ENCODE results near the gene CLDN24.
"Not testable (repeated sequence)": the region's sequence is repeated elsewhere in the genome, so short reads cannot be mapped to it uniquely, and the experiment has no call there.

The CLDN24 gene

GRCh38 chr4:183347146-183347545 is 24.9 kb upstream of the CLDN24 start:
- DNase-seq (ENCODE audit: low read depth), result no peak

- DNase-seq (ENCODE audit: low read depth), result no peak
Observed at GRCh38 chr4:183345261-183345660, 23.0 kb upstream of the CLDN24 start.

- DNase-seq (ENCODE audit: low read depth), result no peak
Observed at GRCh38 chr4:183344523-183345255, 22.5 kb upstream of the CLDN24 start.

GRCh38 chr4:183343730-183344129 is 21.5 kb upstream of the CLDN24 start:
- no peak for DNase-seq (ENCODE audit: low read depth)

- no peak for DNase-seq (ENCODE audit: low read depth)
Observed at GRCh38 chr4:183342541-183343533, 20.6 kb upstream of the CLDN24 start.

- no peak for DNase-seq (ENCODE audit: low read depth)
Observed at GRCh38 chr4:183337833-183338232, 15.6 kb upstream of the CLDN24 start.

GRCh38 chr4:183337349-183337748 is 15.1 kb upstream of the CLDN24 start:
- DNase-seq (ENCODE audit: low read depth), result no peak

GRCh38 chr4:183335369-183335940 is 13.2 kb upstream of the CLDN24 start:
- no peak for DNase-seq (ENCODE audit: low read depth)

- no peak for DNase-seq (ENCODE audit: low read depth)
Observed at GRCh38 chr4:183333983-183334382, 11.8 kb upstream of the CLDN24 start.

- no peak for DNase-seq (ENCODE audit: low read depth)
Observed at GRCh38 chr4:183333202-183333601, 11.0 kb upstream of the CLDN24 start.

- no peak for DNase-seq (ENCODE audit: low read depth)
Observed at GRCh38 chr4:183332447-183332846, 10.2 kb upstream of the CLDN24 start.

- DNase-seq (ENCODE audit: low read depth), result no peak
Observed at GRCh38 chr4:183330841-183331240, 8.6 kb upstream of the CLDN24 start.

GRCh38 chr4:183329954-183330742 is 7.9 kb upstream of the CLDN24 start:
- DNase-seq (ENCODE audit: low read depth), result no peak

GRCh38 chr4:183329244-183329643 is 7.0 kb upstream of the CLDN24 start:
- no peak for DNase-seq (ENCODE audit: low read depth)

- DNase-seq (ENCODE audit: low read depth), result no peak
Observed at GRCh38 chr4:183328832-183329231, 6.6 kb upstream of the CLDN24 start.

- DNase-seq (ENCODE audit: low read depth), result no peak
Observed at GRCh38 chr4:183327827-183328226, 5.6 kb upstream of the CLDN24 start.

GRCh38 chr4:183326853-183327252 is 4.6 kb upstream of the CLDN24 start:
- DNase-seq (ENCODE audit: low read depth), result no peak

- not testable (repeated sequence) for DNase-seq (ENCODE audit: low read depth)
Observed at GRCh38 chr4:183326387-183326786, 4.2 kb upstream of the CLDN24 start.

GRCh38 chr4:183324619-183325018 is 2.4 kb upstream of the CLDN24 start:
- DNase-seq (ENCODE audit: low read depth), result no peak

GRCh38 chr4:183324056-183324455 is 1.8 kb upstream of the CLDN24 start:
- DNase-seq (ENCODE audit: low read depth), result not testable (repeated sequence)

- DNase-seq (ENCODE audit: low read depth), result no peak
Observed at GRCh38 chr4:183323295-183323694, 1.1 kb upstream of the CLDN24 start.

GRCh38 chr4:183321516-183321915 is 710 bp downstream of the CLDN24 start:
- DNase-seq (ENCODE audit: low read depth), result no peak
